Fibroblast of gingiva (primary cell): Measurements from ENCODE around the gene PTGR2.
"Not testable (repeated sequence)": the region's sequence is repeated elsewhere in the genome, so short reads cannot be mapped to it uniquely, and the experiment has no call there.

ENCODE experiments used
- DNase-seq: peaks from one replicate; pipeline ENCODE4 v3.0.0-alpha.2; 2011; ENCODE audit warnings: low read depth

Gene PTGR2

DNA sequence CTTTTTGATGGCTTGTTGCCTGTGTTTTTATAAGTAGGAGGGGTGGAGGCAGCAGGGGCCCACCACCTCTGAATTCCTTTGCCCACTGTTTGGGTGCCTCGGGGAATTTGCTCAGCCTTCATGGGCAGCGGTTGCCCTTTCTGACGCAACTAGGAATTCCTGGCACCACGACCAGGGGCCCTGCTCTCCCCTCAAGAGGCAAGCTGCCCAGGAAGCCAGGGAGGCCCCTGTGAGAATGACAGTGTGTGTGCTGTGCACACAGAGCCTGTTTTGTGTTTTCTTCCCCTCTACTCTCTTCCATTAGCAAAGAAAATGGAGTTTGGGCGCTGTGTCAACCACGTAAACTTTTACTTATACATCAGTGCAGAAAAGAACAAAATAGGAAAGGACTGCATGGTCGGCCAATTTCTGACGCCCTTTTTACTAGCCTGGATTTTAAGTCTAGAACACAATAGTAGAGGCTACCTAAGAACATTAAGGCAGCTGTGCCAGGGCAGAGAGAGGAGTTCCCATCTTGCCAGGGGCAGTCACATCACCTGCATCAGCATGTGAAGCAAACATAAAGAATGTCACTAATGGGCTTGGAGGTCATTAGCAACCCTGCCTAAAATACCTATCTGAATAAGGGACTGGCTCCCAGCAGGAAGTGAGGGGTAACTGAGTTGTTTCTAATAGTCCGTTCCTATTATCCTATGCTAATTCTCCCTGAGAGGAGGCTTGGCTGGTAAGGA, 17.9 kb upstream of the PTGR2 start:
- DNase-seq: peak; percentile 95

- no peak for DNase-seq
These were observed 17.4 kb upstream of the PTGR2 start for GRCh38 chr14:73834261-73834625.

GRCh38 chr14:73838293-73839034, 13.2 kb upstream of the PTGR2 start:
- DNase-seq: not testable (repeated sequence)

DNA sequence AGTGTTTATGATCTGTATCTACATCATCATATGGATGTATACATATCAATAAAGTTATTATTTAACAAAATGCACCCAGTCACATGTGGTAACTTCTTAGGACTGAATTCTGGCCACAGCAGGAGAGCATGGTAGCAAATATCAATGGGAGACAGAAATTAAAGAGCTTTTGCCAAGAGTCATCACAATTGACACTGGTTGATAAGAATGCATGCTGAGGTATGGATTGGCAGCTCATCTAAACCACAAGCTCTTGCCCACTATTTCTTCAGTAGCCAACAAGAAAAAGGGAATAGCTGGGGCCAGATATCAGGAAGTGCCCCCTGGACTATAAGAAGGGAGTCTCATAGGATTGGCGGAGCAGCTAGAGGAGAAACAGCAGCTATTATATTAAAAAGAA, 9.4 kb upstream of the PTGR2 start:
- DNase-seq: no peak

GRCh38 chr14:73842851-73843250, 8.8 kb upstream of the PTGR2 start:
- DNase-seq: peak; percentile 43

GRCh38 chr14:73843296-73843695, 8.3 kb upstream of the PTGR2 start:
- DNase-seq: no peak

DNA sequence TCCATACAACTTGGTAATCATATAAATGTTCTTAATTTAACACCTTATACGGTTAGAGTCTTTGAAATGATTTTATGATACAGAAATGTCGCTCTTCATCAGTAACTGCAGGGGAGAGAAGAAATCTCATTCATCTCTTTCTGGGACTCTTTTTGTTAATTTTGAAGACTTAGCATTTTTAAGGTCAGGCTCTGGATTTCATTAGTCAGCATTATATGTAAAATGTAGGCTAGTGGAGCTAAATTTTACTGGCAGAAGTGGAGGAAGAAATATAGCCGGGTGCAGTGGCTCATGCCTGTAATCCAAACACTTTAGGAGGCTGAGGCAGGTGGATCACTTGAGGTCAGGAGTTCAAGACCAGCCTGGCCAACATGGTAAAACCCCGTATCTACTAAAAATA, 4.7 kb upstream of the PTGR2 start:
- no peak for DNase-seq

GRCh38 chr14:73851000-73851399, 631 bp upstream of the PTGR2 start:
- no peak for DNase-seq

DNA sequence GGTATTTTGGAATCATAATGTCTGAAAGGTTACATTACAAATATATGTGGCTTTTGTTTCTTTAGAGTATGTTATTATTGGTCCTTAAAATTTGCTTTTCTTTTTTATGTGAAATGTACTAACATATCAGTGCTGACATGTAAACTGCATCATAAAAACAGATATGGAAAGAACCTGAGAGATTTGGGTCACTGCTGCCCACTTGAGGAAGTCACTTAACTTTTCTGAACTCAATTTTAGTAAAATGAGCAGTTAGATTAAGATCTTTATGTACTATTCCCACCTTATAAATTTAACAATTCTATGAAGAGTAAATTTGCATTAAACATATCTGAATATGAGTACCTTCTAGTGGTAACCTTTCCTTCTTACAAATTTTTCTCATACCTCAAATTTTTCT, 7.5 kb downstream of the PTGR2 start:
- DNase-seq: no peak

DNA sequence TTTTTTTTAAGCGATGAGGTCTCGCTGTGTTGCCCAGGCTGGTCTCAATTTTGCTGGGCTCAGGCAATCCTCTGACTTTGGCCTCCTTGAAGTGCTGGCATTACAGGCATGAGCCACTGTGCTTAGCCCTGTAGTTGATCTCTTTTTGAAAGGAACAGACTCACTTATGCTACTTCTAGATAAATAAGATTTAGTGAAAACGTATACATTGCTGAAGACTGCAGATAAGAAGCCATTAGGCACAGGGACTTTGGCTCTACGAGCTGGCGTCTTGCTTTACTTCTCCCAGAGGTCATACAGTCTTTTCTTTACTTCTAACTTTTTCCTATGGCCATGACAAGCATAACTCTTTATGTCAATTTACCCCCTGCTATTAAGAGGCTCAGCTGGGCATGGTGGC, 9.4 kb downstream of the PTGR2 start:
- no peak for DNase-seq

DNA sequence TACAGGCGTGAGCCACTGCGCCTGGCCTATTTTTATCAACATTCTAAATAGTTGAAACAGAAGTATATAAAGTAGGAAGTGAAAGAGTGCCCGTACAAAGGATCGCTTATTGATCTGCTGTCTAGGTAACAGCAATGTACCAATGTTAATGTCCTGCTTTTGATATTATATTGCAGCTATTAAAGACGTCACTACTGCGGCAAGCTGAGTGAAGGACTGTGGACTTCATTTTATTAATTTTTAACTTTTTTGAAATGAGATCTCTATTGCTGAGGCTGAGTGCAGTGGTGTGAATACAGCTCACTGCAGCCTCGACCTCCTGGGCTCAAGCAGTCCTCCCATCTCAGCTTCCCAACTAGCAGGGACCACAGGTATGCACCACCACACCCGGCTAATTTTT, 10.8 kb downstream of the PTGR2 start:
- no peak for DNase-seq

GRCh38 chr14:73863209-73863608, 11.6 kb downstream of the PTGR2 start:
- DNase-seq: no peak

GRCh38 chr14:73865534-73866113, 14.0 kb downstream of the PTGR2 start:
- DNase-seq: no peak

GRCh38 chr14:73869754-73870153, 18.1 kb downstream of the PTGR2 start:
- not testable (repeated sequence) for DNase-seq

GRCh38 chr14:73870525-73871235, 19.0 kb downstream of the PTGR2 start:
- no peak for DNase-seq

- DNase-seq: no peak
These were observed 22.0 kb downstream of the PTGR2 start for GRCh38 chr14:73873660-73874059.

DNA sequence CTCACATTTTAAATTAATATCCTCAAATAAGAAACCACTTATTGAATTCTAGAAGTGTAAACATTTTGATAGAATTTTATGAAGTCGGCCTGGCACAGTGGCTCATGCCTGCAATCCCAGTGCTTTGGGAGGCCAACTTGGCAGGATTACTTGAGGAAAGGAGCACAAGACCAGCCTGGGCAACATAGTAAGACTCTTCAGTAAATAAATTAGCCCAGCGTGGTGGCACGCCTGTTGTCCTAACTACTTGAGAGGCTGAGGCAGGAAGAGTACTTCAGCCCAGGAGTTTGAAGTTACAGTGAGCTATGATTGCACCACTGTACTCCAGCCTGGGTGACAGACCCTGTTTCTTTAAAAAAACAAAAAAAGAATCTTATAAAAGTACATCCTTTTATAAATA, 26.2 kb downstream of the PTGR2 start:
- DNase-seq: no peak

- peak; percentile 73 for DNase-seq
These were observed 26.8 kb downstream of the PTGR2 start for GRCh38 chr14:73878436-73878835.

GRCh38 chr14:73879027-73879426, 27.4 kb downstream of the PTGR2 start:
- peak; percentile 62 for DNase-seq

DNA sequence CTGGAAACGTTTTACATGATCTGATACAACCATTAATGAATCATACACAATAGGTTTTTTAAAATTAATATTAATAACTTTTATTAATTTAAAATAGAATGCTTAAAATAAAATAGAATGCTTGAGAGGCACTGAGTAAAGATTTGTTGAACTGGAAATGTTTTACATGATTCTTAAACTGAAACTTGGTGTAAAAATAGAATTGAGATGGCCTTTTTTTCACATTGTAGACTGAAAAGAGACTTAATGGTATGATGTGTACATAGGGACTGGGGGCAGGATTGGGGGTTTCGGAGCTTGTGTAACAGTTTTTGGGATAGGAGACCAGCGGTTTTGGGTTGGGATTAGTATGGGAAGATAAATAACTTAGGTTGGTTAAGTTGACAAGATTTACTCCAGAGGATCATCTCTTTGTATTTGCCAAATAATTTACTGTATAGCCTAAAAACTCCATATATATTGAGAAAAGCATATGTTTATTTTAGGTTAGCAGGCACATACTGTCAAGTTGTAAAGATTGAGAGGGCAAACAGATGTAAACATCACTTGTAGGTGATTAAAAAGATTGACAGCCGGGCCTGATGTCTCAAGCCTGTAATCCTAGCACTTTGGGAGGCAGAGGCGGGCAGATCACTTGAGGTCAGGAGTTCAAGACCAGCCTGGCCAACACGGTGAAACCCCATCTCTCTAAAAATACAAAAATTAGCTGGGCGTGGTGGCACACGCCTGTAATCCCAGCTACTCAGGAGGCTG, 33.0 kb downstream of the PTGR2 start:
- DNase-seq: no peak

GRCh38 chr14:73886449-73887317, 35.1 kb downstream of the PTGR2 start, which contains the start of gene ZNF410:
TSS of gene ZNF410 (plus strand) at chr14:73886859. CDS start at chr14:73892176, 5,317 bp downstream.
- peak; percentile 99 for DNase-seq
